Anterior cingulate cortex (tissue), 58 donors: ENCODE measurements around the gene TPP1.

Experiments
- DNase-seq, 58 donors: peaks; one replicate each; lab custom pipeline; 2025; lab: John Stamatoyannopoulos, UW

The TPP1 gene

DNA sequence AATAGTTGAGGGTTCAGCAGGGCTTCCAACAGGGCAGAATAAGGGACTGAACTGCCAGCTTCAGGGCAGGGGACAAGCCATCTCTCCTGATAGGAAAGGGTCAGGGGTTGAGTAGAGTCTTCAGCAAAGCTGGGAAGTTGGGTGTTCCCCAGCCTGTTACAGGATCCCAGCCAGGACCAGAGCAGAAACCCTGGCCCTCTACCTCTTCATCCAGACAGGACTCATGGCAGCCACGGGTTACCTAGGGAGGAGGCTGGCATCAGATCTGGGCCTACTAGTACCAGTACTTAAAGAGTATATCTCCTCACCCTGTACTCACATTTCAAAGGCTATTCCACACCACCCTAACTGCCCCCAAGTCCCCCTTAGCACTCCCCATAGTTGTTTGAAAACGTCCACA lies 4.8 kb downstream of the TPP1 start:
- no peak for DNase-seq

DNA sequence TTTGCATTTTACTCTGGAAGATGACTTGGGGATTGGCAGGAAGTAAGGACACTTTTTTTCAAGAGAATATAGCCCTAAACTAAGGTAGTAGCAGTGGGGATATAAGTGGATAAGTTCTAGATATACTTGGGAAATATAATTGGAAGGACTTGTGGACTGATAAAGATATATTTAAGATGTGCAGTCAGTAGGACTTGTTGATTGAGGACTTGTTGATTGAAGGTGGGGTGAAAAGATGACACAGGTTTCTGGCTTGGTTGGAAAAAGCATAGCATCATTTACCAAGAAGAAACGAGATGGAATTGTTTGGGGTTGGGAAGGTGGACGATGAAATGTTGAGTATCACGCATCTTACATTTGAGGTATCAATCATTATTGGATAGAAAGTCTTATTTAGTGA lies 5.7 kb downstream of the TPP1 start:
- DNase-seq: no peak

DNA sequence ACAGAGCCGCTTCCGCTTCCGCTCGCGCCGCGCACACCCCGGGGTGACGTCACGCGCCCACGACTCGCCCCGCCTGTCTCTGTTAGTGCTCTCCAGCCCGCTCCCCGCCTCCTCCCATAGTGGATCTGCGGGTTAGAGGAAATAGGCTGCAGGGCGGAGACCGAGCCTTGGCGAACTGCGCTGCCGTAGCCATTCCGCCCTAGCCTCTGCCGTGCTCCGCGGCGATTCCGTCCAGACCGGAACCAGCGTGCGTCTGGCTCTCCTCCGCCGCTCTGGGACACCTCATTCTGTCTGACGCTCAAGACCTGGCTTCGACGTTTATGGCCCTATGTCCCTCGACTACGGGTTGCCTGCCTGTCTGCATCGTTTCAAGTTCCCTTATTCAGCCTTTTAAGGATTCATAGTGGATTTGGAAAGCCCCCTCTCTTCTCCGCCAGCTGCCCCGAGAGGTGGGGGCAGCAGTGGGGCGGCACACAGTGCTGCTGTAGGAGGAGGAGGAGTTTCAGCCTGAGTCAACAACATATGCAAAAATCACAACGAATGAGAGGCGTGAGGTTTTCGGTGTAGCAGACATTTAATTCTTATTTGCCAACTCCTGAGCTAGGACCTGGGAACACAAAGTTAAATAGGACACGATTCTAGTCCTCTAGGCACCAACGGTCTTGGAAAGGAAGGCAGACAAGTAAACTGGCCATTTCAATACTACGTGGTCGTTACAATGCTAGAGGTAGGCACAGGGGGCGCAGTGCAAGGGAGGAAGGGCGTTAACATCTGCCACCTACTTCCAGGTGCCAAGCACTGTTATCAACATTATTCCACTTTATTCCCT lies 6.8 kb downstream of the TPP1 start, which contains the start of gene TAF10:
TAF10 (minus strand) TSS at position 4 of the 829 bp plus-strand sequence. CDS start 27 bp downstream, outside the sequence.
- DNase-seq: peak; percentile 53 to 97 (median 92)

DNA sequence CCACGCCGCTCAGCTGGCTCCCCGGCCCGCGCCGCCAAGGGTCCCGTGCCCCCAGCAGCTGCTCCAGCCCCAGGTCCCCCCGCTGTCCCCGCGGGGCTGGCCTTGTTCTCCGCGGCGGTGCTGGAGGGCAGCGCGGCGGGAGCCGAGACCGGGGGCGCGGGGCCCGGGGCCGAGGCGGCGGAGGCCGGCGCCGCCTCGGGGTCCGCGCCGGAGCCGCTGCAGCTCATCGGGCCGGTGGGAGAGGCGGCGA lies 7.3 kb downstream of the TPP1 start:
- DNase-seq: peak in 4 of 58 donors; percentile 55 to 67 (median 62)

DNA sequence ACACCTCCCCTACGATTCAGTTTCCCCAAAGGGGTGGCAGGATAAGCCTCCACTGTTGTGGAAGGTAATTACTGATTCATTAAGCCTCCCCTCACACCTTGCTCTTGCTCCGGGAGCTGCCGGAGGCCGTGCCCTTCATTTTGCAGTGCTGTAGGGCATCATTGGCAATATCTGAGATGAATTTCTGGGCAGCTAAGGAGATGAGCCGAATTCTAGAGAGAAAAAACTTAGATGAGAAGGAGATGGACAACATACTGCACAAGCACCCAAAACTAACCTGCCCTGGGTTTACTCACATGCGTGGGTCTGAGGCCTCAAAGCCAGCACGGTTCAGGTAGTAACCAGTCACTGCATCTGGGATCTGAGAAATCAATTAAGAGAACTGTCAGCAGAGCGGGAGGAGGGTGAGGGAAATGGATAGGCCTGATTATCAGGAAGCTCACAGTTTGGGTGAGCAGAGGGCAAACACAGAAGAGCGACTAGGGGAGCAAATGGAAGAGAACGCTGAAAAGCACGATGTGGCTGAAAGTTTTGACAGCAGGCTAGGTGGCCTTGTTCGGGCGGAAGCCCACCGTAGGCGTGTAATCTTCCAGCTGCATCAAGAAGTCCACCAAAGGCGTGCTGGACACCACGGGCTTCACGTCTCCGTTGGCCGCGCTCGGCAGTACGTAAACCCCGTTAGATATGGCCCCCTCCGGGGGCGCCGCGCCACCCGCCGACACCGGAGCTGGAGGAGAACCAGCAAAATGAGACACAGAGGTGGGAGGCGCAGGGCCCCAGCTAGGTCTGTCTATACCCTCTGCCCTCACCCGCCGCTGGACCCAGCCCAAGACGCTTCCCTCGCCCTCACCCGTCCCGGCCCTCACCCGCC lies 7.9 kb downstream of the TPP1 start:
- peak in 17 of 58 donors; percentile 12 to 77 (median 55) for DNase-seq

DNA sequence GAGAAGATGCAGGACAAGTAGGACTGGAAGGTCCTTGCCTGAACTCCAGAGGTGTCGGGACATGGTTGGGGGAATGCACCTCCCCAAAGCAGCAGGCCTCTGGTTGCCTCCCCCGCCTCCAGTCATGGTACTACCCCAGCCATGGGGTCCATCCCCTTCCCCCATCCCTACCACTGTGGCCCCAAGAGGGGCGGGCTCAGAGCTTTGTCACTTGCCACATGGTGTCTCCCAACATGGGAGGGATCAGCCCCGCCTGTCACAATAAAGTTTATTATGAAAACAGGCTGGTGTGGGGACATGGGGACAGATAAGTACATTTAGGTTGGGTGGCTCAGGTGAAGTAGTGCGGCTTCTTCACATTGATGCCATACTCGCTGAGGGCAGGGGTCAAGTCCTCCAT lies 8.6 kb downstream of the TPP1 start:
- DNase-seq: no peak

DNA sequence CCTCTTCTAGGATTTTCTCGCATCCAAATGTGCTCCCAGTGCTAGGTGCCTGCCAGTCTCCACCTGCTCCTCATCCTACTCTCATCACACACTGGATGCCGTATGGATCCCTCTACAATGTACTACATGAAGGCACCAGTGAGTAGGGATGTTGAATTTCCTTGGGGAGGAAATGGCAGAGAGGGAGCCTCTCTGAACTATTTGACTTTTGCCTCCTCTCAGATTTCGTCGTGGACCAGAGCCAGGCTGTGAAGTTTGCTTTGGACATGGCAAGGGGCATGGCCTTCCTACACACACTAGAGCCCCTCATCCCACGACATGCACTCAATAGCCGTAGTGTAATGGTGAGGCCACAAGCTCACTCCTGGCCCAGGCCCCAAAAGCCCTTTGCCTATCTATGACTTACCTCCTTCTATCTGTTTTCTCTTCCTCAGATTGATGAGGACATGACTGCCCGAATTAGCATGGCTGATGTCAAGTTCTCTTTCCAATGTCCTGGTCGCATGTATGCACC lies 9.7 kb downstream of the TPP1 start:
- no peak for DNase-seq

DNA sequence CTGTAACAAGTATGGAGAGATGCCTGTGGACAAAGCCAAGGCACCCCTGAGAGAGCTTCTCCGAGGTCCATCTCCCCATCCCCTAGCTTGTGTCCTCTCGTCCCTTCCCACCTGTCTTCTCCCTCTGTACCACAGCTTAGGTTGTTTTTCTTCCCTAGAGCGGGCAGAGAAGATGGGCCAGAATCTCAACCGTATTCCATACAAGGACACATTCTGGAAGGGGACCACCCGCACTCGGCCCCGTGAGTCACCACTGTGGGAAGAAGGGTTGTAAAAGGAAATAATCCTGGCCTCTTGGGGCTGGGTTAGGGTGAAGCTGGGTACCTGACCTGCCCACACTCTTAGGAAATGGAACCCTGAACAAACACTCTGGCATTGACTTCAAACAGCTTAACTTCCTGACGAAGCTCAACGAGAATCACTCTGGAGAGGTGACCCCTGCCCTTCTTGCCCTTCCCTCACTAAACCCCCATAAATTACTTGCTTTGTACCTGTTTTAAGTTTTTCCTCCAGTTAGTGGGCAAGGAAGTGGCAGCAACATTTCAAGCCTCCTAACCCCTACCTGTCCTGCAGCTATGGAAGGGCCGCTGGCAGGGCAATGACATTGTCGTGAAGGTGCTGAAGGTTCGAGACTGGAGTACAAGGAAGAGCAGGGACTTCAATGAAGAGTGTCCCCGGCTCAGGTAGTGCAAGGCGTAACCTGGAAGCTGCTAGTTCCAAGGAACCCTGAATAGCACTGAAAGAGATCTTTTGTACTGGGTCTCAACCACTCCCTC lies 10.3 kb downstream of the TPP1 start:
- DNase-seq: no peak

DNA sequence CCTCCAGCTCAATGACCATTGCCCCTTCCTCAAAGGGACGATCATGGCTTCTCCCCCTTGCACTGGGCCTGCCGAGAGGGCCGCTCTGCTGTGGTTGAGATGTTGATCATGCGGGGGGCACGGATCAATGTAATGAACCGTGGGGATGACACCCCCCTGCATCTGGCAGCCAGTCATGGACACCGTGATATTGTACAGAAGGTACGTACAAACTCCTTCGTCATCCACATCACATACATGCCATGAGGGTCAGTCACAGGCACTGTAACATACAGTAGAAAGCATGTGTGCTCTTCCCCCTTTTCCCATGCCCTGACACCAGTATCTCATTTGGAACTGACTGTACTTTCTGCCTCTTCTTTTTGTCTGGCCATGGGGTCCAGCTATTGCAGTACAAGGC lies 11.2 kb downstream of the TPP1 start:
- DNase-seq: no peak

DNA sequence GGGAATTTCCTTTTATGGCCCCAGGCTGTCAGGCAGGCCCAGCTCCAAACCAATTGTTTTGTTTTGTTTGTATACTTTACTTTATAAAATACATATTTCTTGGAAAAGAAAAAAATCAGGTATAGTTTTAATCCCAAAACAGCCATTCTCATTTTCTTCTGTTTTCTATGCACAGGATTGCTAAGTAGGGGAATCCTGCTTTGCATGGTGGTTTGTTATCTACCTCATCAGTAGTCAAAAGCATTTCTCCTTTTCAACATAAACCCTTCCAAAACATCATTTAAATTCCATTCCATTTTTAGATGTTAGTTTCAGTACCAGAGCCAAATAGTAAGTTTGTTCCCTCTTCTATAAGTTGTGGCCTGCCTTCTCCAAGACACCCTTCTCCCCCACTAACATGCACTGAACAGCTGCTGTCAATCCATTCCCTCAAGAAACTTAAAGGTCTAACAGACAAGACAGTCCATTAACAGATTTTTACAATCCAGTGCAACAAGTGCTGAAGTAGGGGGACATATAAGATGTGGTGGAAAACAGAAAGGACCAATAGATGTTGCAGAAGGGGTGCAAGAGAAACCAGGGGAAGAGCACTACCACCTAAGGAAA lies 11.9 kb downstream of the TPP1 start:
- DNase-seq: no peak

DNA sequence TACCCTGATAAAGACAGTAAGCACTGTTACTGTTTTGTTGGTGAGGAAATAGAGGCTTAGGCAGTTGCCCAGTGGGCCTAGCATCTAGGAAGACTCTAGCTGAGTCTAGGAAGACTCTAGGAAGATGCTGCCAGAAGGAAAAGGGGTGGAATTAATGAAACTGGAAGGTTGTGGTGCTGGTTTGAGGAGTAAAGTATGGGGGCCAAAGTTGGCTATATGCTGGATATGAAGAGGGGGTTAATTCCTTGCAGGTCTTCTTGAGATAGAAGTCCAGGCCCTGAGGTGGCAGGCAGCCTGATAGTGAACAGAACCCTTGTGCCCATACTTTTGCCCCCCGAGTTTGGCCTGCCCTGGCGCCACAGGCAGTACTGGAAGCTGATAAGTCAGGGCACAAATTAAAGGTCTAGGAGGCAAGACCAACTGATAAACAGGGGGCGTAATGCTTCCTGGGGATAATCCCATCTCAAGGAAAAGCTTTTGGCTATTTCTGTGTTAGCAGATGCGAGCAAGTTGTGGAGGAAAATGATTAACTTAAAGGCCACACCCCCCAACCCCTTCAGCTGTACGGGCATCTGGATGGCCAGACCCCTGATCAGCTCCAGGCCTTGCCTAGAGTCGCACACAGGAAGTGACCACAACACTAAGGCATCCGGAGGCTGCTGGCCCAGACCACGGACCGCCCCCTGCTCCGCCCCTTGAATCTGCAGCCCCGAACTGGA lies 12.6 kb downstream of the TPP1 start:
- peak in 52 of 58 donors; percentile 35 to 84 (median 64) for DNase-seq

DNA sequence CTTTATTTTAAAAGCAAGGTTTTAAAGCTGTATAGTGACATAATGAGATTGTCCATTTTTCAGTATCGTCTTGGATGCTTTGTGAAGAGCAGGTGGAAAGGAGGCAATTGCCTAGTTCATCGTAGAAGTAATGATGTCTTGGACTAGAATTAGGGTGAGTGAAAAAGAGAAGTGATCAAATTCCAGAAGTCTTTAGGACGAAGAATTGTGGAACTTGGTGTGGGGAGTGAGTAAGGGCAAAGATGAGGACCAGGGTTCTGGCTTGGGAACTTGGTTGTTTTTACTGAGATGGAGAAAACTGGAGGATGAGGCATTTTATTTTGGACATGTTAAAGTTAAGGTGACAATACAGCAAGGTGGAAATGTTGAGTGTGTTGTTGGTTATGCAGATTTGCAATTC lies 14.4 kb downstream of the TPP1 start:
- no peak for DNase-seq

DNA sequence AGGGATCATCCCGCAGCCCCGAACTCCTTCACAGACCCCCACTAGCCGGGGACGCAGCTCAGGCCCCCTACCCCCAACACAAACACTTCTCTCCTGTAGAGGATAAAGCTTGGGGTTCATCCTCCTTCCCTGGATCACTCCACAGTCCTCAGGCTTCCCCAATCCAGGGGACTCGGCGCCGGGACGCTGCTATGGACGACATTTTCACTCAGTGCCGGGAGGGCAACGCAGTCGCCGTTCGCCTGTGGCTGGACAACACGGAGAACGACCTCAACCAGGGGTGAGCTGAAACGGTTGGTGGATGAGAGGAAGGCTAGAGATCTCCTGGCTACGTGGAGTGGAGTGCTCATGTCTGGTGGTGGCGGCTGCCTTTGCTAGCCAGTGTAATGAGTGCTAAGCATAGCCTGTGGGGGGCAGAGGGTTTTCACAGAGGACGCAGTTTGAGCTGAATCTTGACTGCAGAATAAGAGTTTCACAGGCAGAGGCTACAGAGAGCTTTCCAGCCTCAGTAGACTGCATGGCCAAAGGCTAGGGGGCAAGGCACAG lies 15.1 kb downstream of the TPP1 start:
- peak in 46 of 58 donors; percentile 26 to 71 (median 52) for DNase-seq

DNA sequence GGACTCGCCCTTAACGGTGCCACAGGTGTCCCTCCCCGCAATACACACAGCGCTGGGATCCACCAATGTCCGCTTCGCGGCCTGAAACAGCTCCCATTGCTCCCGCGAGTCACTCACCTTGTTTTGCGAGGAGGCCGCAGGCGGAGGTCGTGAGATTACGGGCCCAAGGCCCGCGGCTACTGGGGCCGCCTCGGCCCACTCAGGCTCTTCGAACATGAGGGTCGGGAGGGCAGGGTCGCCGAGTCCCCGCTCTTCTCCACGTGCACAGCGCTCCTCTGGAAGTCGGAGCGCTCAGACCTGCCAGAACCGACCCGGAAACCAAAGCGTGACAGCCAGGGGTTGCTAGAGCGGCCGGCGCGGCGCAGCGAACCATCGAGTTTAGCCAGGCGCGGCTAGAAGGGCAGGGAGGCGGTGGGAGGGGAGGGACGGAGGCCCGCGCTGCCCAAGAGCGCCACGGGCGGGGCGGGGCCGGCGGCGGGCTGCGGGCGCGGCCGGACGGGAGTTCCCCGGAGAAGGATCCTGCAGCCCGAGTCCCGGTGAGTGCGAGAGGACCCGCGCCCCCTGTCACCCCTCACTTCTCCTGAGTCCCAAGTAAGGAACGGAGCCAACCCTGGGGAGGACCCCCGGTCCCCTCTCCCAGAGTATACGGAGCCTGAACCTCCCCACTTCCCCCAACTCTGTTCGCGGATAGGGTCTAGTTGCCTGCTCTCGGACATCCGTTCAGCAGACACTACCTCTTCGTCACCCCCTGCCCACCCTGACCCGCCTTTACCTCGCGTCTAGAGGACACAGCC lies 15.7 kb downstream of the TPP1 start, which contains the start of the genes ILK and RRP8:
ILK (plus strand) TSS at position 488 of the 794 bp plus-strand sequence. CDS start 498 bp downstream, outside the sequence.
RRP8 (minus strand) TSS at position 330 of the 794 bp plus-strand sequence; CDS start at position 216, 114 bp downstream.
- peak; percentile 35 to 94 (median 86) for DNase-seq

DNA sequence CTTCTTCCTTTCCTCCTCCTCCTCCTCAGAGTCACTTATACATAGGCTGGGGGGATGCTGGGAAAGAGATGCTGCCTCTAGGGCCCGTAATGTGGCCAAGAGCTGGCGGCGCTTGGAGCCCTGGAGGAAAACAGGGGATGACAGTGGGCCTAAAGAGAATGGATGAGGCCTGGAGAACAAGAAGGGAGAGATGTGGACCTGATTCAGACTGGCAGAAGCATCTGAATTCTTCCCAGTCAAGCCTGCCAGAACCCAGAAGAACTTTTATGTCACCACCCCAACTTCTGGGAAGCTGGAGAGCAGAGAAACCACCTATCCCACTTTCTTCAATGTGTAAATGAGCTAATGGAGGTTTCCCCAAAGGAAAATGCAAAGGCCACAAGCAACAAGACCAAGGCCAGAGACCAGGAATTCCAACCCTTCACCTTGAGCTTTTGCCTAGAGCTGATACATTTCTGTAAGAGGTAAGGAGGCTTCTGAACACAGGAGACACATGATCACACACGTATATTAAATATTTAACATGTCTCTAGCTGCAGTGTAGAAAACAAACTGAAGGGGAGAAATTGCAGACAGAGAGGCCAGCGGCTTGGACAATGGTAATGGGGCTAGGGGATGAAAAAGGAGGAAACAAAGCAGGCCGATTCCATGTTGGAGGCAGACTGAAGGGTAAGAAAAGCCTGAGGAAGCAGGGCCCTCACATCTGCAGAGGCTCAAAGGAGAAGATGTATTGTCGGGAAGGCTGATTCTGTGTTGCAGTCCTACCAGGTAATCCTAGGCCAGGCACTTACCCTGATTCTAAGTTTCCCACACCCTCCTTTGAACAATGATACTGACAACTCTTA lies 16.9 kb downstream of the TPP1 start:
- DNase-seq: no peak

DNA sequence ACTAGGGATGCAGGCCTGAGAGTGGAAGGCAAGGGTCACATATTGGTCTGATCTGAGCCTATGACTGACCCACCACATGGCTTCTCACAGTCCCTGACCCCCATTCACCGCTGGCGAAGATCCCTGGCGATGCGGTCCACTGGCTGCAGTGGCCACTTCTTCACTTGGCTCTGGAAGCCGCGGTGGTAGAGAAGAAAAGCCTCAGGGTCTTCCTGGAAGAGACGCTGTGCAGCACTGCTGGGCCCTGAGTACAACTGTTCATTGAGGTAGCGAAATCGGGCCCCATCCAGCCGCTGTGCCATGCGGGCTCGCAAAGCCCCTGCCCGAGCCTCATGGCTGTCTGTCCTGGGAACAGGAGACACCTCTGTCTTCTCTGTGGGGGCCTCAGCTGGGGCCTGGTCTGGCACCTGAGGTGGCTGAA lies 18.2 kb downstream of the TPP1 start:
- no peak for DNase-seq

DNA sequence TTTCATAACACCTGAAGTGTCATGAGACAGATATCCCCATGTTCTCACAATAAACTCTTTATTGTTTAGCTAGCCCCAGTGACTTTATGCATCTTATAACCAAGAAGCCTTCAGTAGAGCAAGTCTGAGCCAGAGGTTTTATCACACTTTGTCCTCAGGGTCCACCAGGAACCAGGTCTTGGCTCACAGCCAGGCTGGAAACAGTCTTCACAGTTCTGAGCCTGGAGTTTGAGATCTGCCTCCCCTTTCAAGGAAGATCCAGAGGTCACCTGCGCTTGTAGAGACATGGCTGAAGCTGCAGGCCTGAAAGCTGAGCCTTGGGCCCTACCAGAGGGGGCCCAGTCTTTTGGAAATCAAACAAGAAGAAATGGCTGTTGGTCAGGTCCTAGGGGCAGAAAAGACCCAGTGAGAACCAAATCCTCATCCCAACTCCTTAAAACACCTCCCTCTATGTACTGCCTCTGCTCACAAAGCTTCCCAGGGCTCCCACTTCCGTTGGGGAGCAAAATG lies 19.3 kb downstream of the TPP1 start:
- DNase-seq: no peak
